Endothelial cell of umbilical vein (primary cell): Measurements from ENCODE around the gene NXPE1. TPM values are rescaled to one million over a fixed set of nuclear protein-coding genes. Genes with fewer than 3 reads are reported as not detected.

Source experiments
- BruUV-seq: library from RNA; stranded (reverse); fragments of 400-500 nt; replicated peaks from 2 replicates; lab custom pipeline; 2021; lab: Mats Ljungman, UMichigan
- CTCF ChIA-PET: fragments of 300-600, 350-600 bp; sonication (Branson Sonifier 250); formaldehyde crosslinking; loops from one replicate; lab custom pipeline; 2021; ENCODE audit warnings: antibody characterized with exemption, inconsistent platforms; lab: Charles Lee
- POLR2A ChIA-PET: fragments of 300-600, 350-600 bp; sonication (Branson Sonifier 250); formaldehyde crosslinking; loops from one replicate; lab custom pipeline; 2021; ENCODE audit warnings: antibody characterized with exemption, inconsistent platforms; lab: Charles Lee
- DNase-seq: peaks from one replicate; pipeline ENCODE4 v3.0.0-alpha.2; 2011; ENCODE audit warnings: low read depth, low spot score
- FAIRE-seq: peaks from 2 replicates; lab custom pipeline; 2011; peaks lifted over from hg19 to GRCh38; lab: Jason Lieb, UNC
- H2AFZ ChIP-seq: 2 replicates; pipeline ENCODE4 v1.6.0; 2012; ENCODE audit warnings: low read depth, low read length, control low read depth, inconsistent platforms
- H3K27ac ChIP-seq: 2 replicates; pipeline ENCODE4 v1.5.1; 2011; ENCODE audit warnings: low read depth, mild to moderate bottlenecking, control low read depth, low read length, moderate library complexity; ENCODE audit not compliant: insufficient read depth
- H3K27me3 ChIP-seq, 2 experiments: 2 replicates each; pipeline versions ENCODE4 v1.6.0 to v1.6.1; 2011; ENCODE audit warnings: low read length in 2 of 2, mixed read lengths in 1 of 2; ENCODE audit not compliant: control insufficient read depth in 2 of 2, insufficient read depth in 2 of 2
- H3K36me3 ChIP-seq, 2 experiments: 2 replicates in 1 of 2; 3 replicates in 1 of 2; pipeline ENCODE4 v1.5.1; 2011; ENCODE audit warnings: low read length in 2 of 2, mild to moderate bottlenecking in 1 of 2, moderate library complexity in 1 of 2; ENCODE audit not compliant: control insufficient read depth in 2 of 2, insufficient read depth in 2 of 2; ENCODE audit errors: extremely low read depth in 1 of 2
- H3K4me1 ChIP-seq: 3 replicates; pipeline ENCODE4 v1.5.1; 2011; ENCODE audit warnings: mild to moderate bottlenecking, low read length; ENCODE audit not compliant: control insufficient read depth, insufficient read depth; ENCODE audit errors: extremely low read depth
- H3K4me2 ChIP-seq: 2 replicates; pipeline ENCODE4 v1.6.1; 2011; ENCODE audit warnings: low read length, control low read depth, mixed read lengths; ENCODE audit not compliant: insufficient read depth
- H3K4me3 ChIP-seq, 3 experiments: fragments of 200-600 bp in 1 of 3; sonication (generic), shearing (Covaris generic) in 1 of 3; replicated peaks in 1 of 3; 2 replicates each; pipeline ENCODE4 v1.5.1; 2011 to 2016; ENCODE audit warnings: control low read depth in 3 of 3, low read length in 3 of 3, mild to moderate bottlenecking in 2 of 3, inconsistent platforms in 1 of 3, low read depth in 1 of 3, moderate library complexity in 1 of 3; ENCODE audit not compliant: insufficient read depth in 1 of 3
- H3K79me2 ChIP-seq: 2 replicates; pipeline ENCODE4 v1.6.0; 2012; ENCODE audit warnings: low read length, inconsistent platforms; ENCODE audit not compliant: control insufficient read depth, insufficient read depth
- H3K9ac ChIP-seq: replicated peaks from 2 replicates; pipeline ENCODE3; 2011; ENCODE audit warnings: low read length, control low read depth; ENCODE audit not compliant: insufficient read depth; ENCODE audit errors: extremely low read depth
- H3K9me1 ChIP-seq: replicated peaks from 3 replicates; pipeline ENCODE4 v1.6.0; 2011; ENCODE audit warnings: mild to moderate bottlenecking, low read length; ENCODE audit not compliant: control insufficient read depth, insufficient read depth; ENCODE audit errors: extremely low read depth
- H3K9me3 ChIP-seq: replicated peaks from 2 replicates; pipeline ENCODE4 v1.5.1; 2012; ENCODE audit warnings: low read length, inconsistent platforms; ENCODE audit not compliant: control insufficient read depth, insufficient read depth
- H4K20me1 ChIP-seq: replicated peaks from 2 replicates; pipeline ENCODE3; 2011; ENCODE audit warnings: mild to moderate bottlenecking, low read length; ENCODE audit not compliant: control insufficient read depth, insufficient read depth; ENCODE audit errors: extremely low read depth
- CTCF ChIP-seq, 2 donors: IDR thresholded peaks; 1 replicate in 1 of 2; 2 replicates in 1 of 2; pipeline ENCODE4 v1.5.1; 2011; ENCODE audit warnings: low read length in 2 of 2, mild to moderate bottlenecking in 2 of 2, moderate library complexity in 2 of 2, control low read depth in 1 of 2, inconsistent platforms in 1 of 2, low read depth in 1 of 2; ENCODE audit not compliant: insufficient read depth in 1 of 2; ENCODE audit errors: extremely low read depth in 1 of 2
- EZH2 ChIP-seq: IDR thresholded peaks from 2 replicates; pipeline ENCODE4 v1.6.1; 2012; ENCODE audit warnings: borderline replicate concordance, low read depth, mild to moderate bottlenecking, moderate library complexity, low read length, inconsistent platforms; ENCODE audit not compliant: severe bottlenecking
- FOS ChIP-seq: IDR thresholded peaks from 2 replicates; pipeline ENCODE4 v1.6.1; 2011; ENCODE audit warnings: mild to moderate bottlenecking, low read length, moderate library complexity, borderline replicate concordance; ENCODE audit not compliant: insufficient read depth
- GATA2 ChIP-seq: IDR thresholded peaks from 2 replicates; pipeline ENCODE4 v1.7.0; 2011; ENCODE audit warnings: low read depth, mild to moderate bottlenecking, moderate library complexity, mixed read lengths, low read length; ENCODE audit not compliant: insufficient read length, insufficient read depth
- JUN ChIP-seq: IDR thresholded peaks from 2 replicates; pipeline ENCODE4 v1.6.1; 2011; ENCODE audit warnings: borderline replicate concordance, low read depth; ENCODE audit not compliant: insufficient read length, insufficient read depth
- MAX ChIP-seq: IDR thresholded peaks from 2 replicates; pipeline ENCODE4 v1.6.1; 2011; ENCODE audit not compliant: insufficient read depth, insufficient read length
- MYC ChIP-seq: IDR thresholded peaks from one replicate; pipeline ENCODE4 v1.6.1; 2011; ENCODE audit warnings: mild to moderate bottlenecking, low read depth, low read length
- POLR2A ChIP-seq: IDR thresholded peaks from 2 replicates; pipeline ENCODE4 v1.6.1; 2012; ENCODE audit warnings: low read depth, mild to moderate bottlenecking, control low read depth, low read length
- POLR2AphosphoS5 ChIP-seq: IDR thresholded peaks from 2 replicates; pipeline ENCODE4 v1.6.1; 2012; ENCODE audit warnings: low read depth, mild to moderate bottlenecking, control low read depth, low read length, moderate library complexity; ENCODE audit not compliant: insufficient read depth
- dilution Hi-C: fragments of 300-500 bp; cut with MboI; formaldehyde crosslinking; loops from one replicate; pipeline ENCODE4 v1.15.0; 2019; ENCODE audit warnings: low sequenced_read_pairs; ENCODE audit not compliant: extremely low pct_ligation_motif_present
- intact Hi-C: fragments of 100-400 bp; cut with micrococcal nuclease; formaldehyde crosslinking; loops from one replicate; pipeline ENCODE4 v1.10.0; 2022
- polyA plus RNA-seq, 4 experiments: library from polyadenylated mRNA; depleted of rRNA in 3 of 4; stranded (reverse) in 3 of 4; unstranded in 1 of 4; fragments of >200 nt; gene quantifications; 2 replicates each; pipeline versions ENCODE4 v1.2.1 to v1.2.3, GENCODE V29; 2011 to 2012; ENCODE audit warnings: missing spikeins in 1 of 4
- total RNA-seq: library from RNA; stranded (reverse); gene quantifications from 2 replicates; pipeline ENCODE4 v1.2.3, GENCODE V29; 2021

Gene NXPE1
- total and polyA plus RNA-seq, 2 donors (not counting 3 experiments of a cell fraction or from before 2014, with no cell fraction given): not detected

- DNase-seq (no peak), FAIRE-seq (no peak)
- intact Hi-C loops: no loop called here
- H4K20me1 ChIP-seq: no peaks in the 10 kb centered on the region
- H3K9me1 ChIP-seq: no peaks in the 10 kb centered on the region
- H3K27me3 ChIP-seq: no peaks in the 10 kb centered on the region
- no peaks in the 10 kb centered on the region for H3K9me3 ChIP-seq
- H3K4me1 ChIP-seq: no peaks in the 10 kb centered on the region
- POLR2A ChIA-PET: no interaction called here
- H3K79me2 ChIP-seq: no peaks in the 10 kb centered on the region
- no peaks in the 10 kb centered on the region for H3K36me3 ChIP-seq
- no peak overlapping the region for H3K27ac ChIP-seq
- TF ChIP-seq EZH2 (no peak), CTCF (IDR thresholded peaks at IDR 0.05; ENCODE audit: extremely low read depth in 1 of 2, insufficient read depth in 1 of 2, low read depth in 1 of 2, low read length in 2 of 2) (no peak), POLR2AphosphoS5 (no peak), FOS (no peak), MYC (no peak), JUN (no peak), POLR2A (no peak), MAX (no peak), GATA2 (no peak)
- CTCF ChIA-PET: no interaction called here
- BruUV-seq: no TSS peak
- dilution Hi-C loops: no loop called here
- no peak overlapping the region for H3K4me2 ChIP-seq
- no peak overlapping the region for H3K9ac ChIP-seq
- H3K4me3 ChIP-seq: no peak overlapping the region
- H2AFZ ChIP-seq: no peak overlapping the region
These were observed 77.6 kb downstream of the NXPE1 start for GRCh38 chr11:114482114-114482513.
